Thoracic aorta (tissue), 2 donors: ENCODE data around the gene OBP2A. TPM values are rescaled to one million over a fixed set of nuclear protein-coding genes. Genes with fewer than 3 reads are reported as not detected.
"Not testable (repeated sequence)": the region's sequence is repeated elsewhere in the genome, so short reads cannot be mapped to it uniquely, and the experiment has no call there.

Experiments
- ATAC-seq: fragments of 150-250 bp; one replicate; pipeline ENCODE4 v1.8.0; 2017; ENCODE audit warnings: low read depth; ENCODE audit not compliant: insufficient number of reproducible peaks, low FRiP score
- DNase-seq: peaks from one replicate; pipeline ENCODE4 v3.0.0-alpha.2; 2020; ENCODE audit warnings: low spot score
- H3K27ac ChIP-seq, 2 donors: fragments of 200-600 bp; sonication (generic); 1 replicate in 1 of 2; 2 replicates in 1 of 2; pipeline ENCODE4 v1.5.1; 2016; ENCODE audit warnings: mild to moderate bottlenecking in 2 of 2, moderate library complexity in 2 of 2
- H3K27me3 ChIP-seq: fragments of 200-600 bp; sonication (generic); replicated peaks from 2 replicates; pipeline ENCODE4 v1.6.0; 2016; ENCODE audit warnings: mild to moderate bottlenecking; ENCODE audit not compliant: insufficient read depth
- H3K36me3 ChIP-seq: fragments of 200-600 bp; sonication (generic); one replicate; pipeline ENCODE4 v1.5.1; 2016
- H3K4me1 ChIP-seq, 2 donors: fragments of 200-600 bp; sonication (generic); 1 replicate in 1 of 2; 2 replicates in 1 of 2; pipeline versions ENCODE4 v1.5.1 to v1.6.0; 2016; ENCODE audit warnings: low read depth in 2 of 2, mild to moderate bottlenecking in 1 of 2; ENCODE audit not compliant: control insufficient read depth in 1 of 2
- H3K4me3 ChIP-seq: fragments of 200-600 bp; sonication (generic); 2 replicates; pipeline ENCODE4 v1.5.1; 2016; ENCODE audit warnings: mild to moderate bottlenecking
- H3K9me3 ChIP-seq: fragments of 200-600 bp; sonication (generic); 2 replicates; pipeline ENCODE4 v1.5.1; 2016
- total RNA-seq, 2 donors: library from RNA; depleted of rRNA; stranded (reverse); fragments of >200 nt; gene quantifications; one replicate each; pipeline versions ENCODE4 v1.1.0 to v1.2.3, GENCODE V29; 2016
- TF ChIP-seq, protein P1 (sequence below): fragments of 200-600 bp; sonication (generic); IDR thresholded peaks from one replicate; pipeline ENCODE4 v1.5.1; 2019; ENCODE audit warnings: antibody characterized with exemption

The OBP2A gene
- total RNA-seq, 2 donors from 2014 or later, result not detected

DNA sequence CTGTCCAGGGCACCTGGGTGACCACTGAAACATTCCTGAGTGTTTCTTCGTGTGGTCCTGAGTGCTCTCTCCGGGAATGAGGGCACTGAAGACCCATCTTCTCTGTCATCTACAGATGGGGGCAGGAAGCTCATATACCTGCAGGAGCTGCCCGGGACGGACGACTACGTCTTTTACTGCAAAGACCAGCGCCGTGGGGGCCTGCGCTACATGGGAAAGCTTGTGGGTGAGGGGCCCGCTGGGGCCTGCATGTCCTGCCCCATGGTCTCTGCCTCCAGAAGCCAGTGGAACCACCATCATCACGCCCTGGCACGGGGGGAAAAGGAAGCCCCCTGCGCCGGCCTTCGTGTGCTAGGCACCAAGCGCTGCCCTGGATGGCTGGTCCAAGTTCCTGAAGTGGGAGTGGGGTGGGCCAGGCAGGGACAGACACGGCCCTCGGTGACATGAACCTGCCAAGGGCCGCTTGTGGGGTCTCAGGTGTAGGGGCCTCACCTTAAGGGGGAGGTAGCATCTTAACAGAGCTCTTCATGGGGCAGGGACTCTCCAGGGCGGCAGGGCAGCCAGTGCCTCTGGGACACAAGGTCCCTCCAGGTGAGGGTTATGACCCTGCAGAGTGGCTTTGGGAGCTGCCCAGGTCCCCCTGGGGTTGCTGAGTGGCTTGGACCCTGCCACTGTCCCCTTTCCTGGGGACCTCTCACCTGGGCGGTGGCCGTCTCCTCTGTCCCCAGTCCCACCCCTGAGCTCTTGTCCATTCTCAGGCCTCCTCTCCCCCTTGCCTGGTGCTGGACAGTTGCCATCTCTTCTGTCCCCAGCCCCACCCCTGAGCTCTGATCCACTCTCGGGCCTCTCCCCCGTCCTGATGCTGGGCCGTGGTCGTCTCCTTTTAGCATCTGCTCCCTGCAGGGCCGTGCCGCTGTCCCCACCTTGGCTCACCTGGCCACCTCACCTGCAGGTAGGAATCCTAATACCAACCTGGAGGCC lies 2.1 kb downstream of the OBP2A start:
- Histone ChIP-seq H3K9me3 (no peaks in the 10 kb centered on the region), H3K27me3 (no peaks in the 10 kb centered on the region)

DNA sequence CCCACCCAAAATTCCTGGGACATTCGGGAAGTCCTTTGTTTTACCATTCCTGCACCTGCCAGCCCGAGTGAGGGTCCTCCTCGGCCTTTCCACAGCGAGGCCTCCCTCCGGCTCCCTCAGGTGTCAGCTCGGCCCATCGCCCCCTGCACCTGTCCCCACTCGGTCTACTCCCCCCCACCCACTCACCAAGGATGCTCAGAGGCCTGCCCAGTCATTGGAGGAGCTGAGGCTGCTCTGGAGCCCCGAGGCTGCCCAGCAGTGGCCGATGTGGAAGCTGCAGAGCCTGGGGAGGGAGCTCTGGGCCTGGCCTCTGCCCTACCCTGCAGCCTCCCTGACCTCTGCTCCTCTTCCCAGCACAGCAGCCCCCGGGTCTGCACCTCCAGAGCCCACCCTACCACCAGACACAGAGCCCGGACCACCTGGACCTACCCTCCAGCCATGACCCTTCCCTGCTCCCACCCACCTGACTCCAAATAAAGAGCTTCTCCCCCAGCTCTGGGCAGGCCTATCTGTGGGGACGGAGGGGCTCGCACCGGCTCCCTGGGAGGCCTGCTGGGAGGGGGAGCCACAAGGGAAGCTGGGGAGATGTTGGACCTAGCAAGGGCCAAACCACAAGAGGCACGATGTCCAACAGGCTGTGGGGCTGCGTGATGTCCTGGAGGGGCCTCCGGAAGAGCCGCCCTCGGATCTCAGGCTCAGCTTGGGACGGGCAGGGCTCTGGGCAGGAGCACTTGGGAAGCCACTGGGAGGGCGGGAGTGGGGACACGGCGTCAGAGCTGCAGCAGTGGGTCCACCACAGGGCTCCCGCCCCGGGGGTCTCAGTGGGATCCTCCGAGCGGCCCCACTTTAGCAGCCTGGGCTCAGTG lies 3.8 kb downstream of the OBP2A start:
- ATAC-seq, H3K4me1 ChIP-seq, H3K4me3 ChIP-seq, H3K9me3 ChIP-seq, H3K36me3 ChIP-seq, H3K27me3 ChIP-seq, DNase-seq, H3K27ac ChIP-seq: not testable (repeated sequence)

More for the DNA sequence above, 2.1 kb downstream of the OBP2A start:
- TF ChIP-seq, protein P1, sequence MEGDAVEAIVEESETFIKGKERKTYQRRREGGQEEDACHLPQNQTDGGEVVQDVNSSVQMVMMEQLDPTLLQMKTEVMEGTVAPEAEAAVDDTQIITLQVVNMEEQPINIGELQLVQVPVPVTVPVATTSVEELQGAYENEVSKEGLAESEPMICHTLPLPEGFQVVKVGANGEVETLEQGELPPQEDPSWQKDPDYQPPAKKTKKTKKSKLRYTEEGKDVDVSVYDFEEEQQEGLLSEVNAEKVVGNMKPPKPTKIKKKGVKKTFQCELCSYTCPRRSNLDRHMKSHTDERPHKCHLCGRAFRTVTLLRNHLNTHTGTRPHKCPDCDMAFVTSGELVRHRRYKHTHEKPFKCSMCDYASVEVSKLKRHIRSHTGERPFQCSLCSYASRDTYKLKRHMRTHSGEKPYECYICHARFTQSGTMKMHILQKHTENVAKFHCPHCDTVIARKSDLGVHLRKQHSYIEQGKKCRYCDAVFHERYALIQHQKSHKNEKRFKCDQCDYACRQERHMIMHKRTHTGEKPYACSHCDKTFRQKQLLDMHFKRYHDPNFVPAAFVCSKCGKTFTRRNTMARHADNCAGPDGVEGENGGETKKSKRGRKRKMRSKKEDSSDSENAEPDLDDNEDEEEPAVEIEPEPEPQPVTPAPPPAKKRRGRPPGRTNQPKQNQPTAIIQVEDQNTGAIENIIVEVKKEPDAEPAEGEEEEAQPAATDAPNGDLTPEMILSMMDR, result no peak
- H3K36me3 ChIP-seq, result no peaks in the 10 kb centered on the region
- H3K4me3 ChIP-seq, result no peak overlapping the region
- no peaks in the 10 kb centered on the region for H3K4me1 ChIP-seq
- DNase-seq, result no peak
- ATAC-seq, result no peak
- no peak overlapping the region for H3K27ac ChIP-seq

DNA sequence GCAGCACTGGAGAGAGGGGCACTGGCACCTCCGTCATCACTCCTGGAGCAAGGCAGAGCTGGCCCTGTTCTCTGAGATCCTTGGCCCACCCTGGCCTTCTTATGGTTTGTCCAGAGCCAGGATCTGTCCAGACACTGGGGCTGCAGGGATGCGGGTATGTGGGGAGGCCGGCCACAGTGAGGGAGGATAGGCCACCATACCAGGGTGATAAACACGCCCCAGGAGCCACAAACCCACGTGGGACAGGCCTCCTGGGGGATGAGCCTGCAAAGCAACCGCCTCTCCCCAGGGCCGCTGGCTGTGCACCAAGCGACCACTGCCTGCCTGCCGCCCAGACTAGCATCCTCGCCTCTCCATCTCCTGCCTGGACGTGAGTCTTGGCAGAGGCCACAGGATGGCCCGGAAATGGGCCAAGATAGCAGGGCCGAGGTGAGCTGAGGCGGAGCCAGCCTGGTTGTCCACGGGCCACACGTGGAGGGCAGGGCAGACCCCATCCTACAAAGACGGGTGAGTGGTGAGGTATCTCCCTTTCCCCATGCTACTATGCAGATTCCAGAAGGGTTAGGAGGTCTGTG lies 4.5 kb downstream of the OBP2A start:
- Histone ChIP-seq H3K27me3 (no peaks in the 10 kb centered on the region), H3K4me1 (no peaks in the 10 kb centered on the region), H3K9me3 (no peaks in the 10 kb centered on the region), H3K4me3 (no peak overlapping the region), H3K36me3 (no peaks in the 10 kb centered on the region), H3K27ac (no peak overlapping the region)
- ATAC-seq (no peak), DNase-seq (no peak)
- TF ChIP-seq, protein P1, result no peak

- Histone ChIP-seq H3K27ac (no peak overlapping the region), H3K9me3 (no peaks in the 10 kb centered on the region), H3K27me3 (no peaks in the 10 kb centered on the region), H3K4me1 (no peaks in the 10 kb centered on the region), H3K36me3 (no peaks in the 10 kb centered on the region), H3K4me3 (no peak overlapping the region)
- no peak for ATAC-seq
- TF ChIP-seq, protein P1, result no peak
- DNase-seq, result no peak
Observed at GRCh38 chr9:135551031-135551430, 5.1 kb downstream of the OBP2A start.

- DNase-seq (no peak), ATAC-seq (no peak)
- no peak overlapping the region for H3K27ac ChIP-seq
- TF ChIP-seq, protein P1, result no peak
- H3K27me3 ChIP-seq, result no peaks in the 10 kb centered on the region
- H3K4me3 ChIP-seq, result no peak overlapping the region
- H3K4me1 ChIP-seq, result no peaks in the 10 kb centered on the region
- H3K36me3 ChIP-seq, result no peaks in the 10 kb centered on the region
- H3K9me3 ChIP-seq, result no peaks in the 10 kb centered on the region
Observed at GRCh38 chr9:135551456-135551855, 5.5 kb downstream of the OBP2A start.
